Mucosa of descending colon (tissue), 3 donors: ENCODE results near the gene PRKG1. TPM values are rescaled to one million over a fixed set of nuclear protein-coding genes. Genes with fewer than 3 reads are reported as not detected.

Experiments used
- ATAC-seq: fragments of 200-7000 bp; cut with Tn5 transposase; one replicate; pipeline ENCODE4 v1.9.1; 2020; ENCODE audit warnings: mild to moderate bottlenecking, moderate library complexity
- DNase-seq, 3 donors: peaks; one replicate each; pipeline ENCODE4 v3.0.0-alpha.2; 2020
- H3K36me3 ChIP-seq: fragments of 200-600 bp; one replicate; pipeline ENCODE4 v1.8.0; 2021; ENCODE audit warnings: low read depth, mild to moderate bottlenecking
- H3K4me1 ChIP-seq: fragments of 200-600 bp; one replicate; pipeline ENCODE4 v1.8.0; 2021; ENCODE audit warnings: low read depth, mild to moderate bottlenecking
- H3K4me3 ChIP-seq: fragments of 200-600 bp; one replicate; pipeline ENCODE4 v1.8.0; 2021; ENCODE audit warnings: mild to moderate bottlenecking
- H3K9me3 ChIP-seq: fragments of 200-600 bp; one replicate; pipeline ENCODE4 v1.8.0; 2021; ENCODE audit warnings: mild to moderate bottlenecking
- intact Hi-C, 2 donors: fragments of 100-400 bp; cut with DNase I in 1 of 2; cut with micrococcal nuclease in 1 of 2; formaldehyde crosslinking; loops; one replicate each; pipeline versions ENCODE4 v1.11.0 to v1.11.1; 2022; cut with DNase I, micrococcal nuclease
- total RNA-seq, 3 donors: library from RNA; stranded (reverse); fragmentation: NEBNext Ultra II Directional in 2 of 3; extraction: Animal tissue kit (Norgen Biotek cat#: 25700) in 2 of 3; gene quantifications; one replicate each; pipeline versions ENCODE4 v1.2.1 to v1.2.4, GENCODE V29; 2021 to 2023
- TF ChIP-seq, protein P1 (sequence below): fragments of 200-600 bp; IDR thresholded peaks from one replicate; pipeline ENCODE4 v1.8.0; 2022; ENCODE audit warnings: antibody characterized with exemption, mild to moderate bottlenecking
- donor health status: DM: no; HTN: no; CAD: no; lungs with moderate emphysema.
- donor health status: DM: no; HTN: no; CAD: no.
- donor health status: DM: no; HTN: yes; CAD: no.

The PRKG1 gene
- total RNA-seq, 3 donors from 2014 or later = 17.1 to 55.6 (median 21.1) TPM

- TF ChIP-seq, protein P1, sequence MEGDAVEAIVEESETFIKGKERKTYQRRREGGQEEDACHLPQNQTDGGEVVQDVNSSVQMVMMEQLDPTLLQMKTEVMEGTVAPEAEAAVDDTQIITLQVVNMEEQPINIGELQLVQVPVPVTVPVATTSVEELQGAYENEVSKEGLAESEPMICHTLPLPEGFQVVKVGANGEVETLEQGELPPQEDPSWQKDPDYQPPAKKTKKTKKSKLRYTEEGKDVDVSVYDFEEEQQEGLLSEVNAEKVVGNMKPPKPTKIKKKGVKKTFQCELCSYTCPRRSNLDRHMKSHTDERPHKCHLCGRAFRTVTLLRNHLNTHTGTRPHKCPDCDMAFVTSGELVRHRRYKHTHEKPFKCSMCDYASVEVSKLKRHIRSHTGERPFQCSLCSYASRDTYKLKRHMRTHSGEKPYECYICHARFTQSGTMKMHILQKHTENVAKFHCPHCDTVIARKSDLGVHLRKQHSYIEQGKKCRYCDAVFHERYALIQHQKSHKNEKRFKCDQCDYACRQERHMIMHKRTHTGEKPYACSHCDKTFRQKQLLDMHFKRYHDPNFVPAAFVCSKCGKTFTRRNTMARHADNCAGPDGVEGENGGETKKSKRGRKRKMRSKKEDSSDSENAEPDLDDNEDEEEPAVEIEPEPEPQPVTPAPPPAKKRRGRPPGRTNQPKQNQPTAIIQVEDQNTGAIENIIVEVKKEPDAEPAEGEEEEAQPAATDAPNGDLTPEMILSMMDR = no peak
- intact Hi-C loops = no loop called here
- Histone ChIP-seq H3K36me3 (no peaks in the 10 kb centered on the region), H3K4me1 (no peaks in the 10 kb centered on the region), H3K9me3 (no peaks in the 10 kb centered on the region), H3K4me3 (no peak overlapping the region)
- no peak for DNase-seq
- ATAC-seq = no peak
These were observed 615.2 kb downstream of the PRKG1 start for GRCh38 chr10:51689536-51689935.

GRCh38 chr10:51691135-51691534, 616.8 kb downstream of the PRKG1 start:
- no peak for DNase-seq
- no peaks in the 10 kb centered on the region for H3K36me3 ChIP-seq
- TF ChIP-seq, protein P1 = no peak
- H3K4me1 ChIP-seq = no peaks in the 10 kb centered on the region
- H3K4me3 ChIP-seq = no peak overlapping the region
- no peak for ATAC-seq
- intact Hi-C loops = no loop called here
- no peaks in the 10 kb centered on the region for H3K9me3 ChIP-seq

GRCh38 chr10:51694086-51694768, 619.9 kb downstream of the PRKG1 start:
- Histone ChIP-seq H3K4me3 (no peak overlapping the region), H3K9me3 (no peaks in the 10 kb centered on the region), H3K4me1 (peaks cover 14% of the 10 kb centered on the region), H3K36me3 (no peaks in the 10 kb centered on the region)
- ATAC-seq (no peak), DNase-seq (no peak)
- intact Hi-C loops = no loop called here
- TF ChIP-seq, protein P1 = no peak

- H3K4me3 ChIP-seq = no peak overlapping the region
- DNase-seq (no peak), ATAC-seq (no peak)
- peaks cover 14% of the 10 kb centered on the region for H3K4me1 ChIP-seq
- intact Hi-C loops = no loop called here
- no peaks in the 10 kb centered on the region for H3K9me3 ChIP-seq
- H3K36me3 ChIP-seq = no peaks in the 10 kb centered on the region
- TF ChIP-seq, protein P1 = no peak
These were observed 622.0 kb downstream of the PRKG1 start for GRCh38 chr10:51696251-51696650.

GRCh38 chr10:51698473-51699063, 624.3 kb downstream of the PRKG1 start:
- TF ChIP-seq, protein P1 = no peak
- no peak for ATAC-seq
- intact Hi-C loops = no loop called here

More at GRCh38 chr10:51698473-51699063, 624.3 kb downstream of the PRKG1 start:
- H3K4me1 ChIP-seq = peaks cover 14% of the 10 kb centered on the region
- peak overlapping the region; percentile 69 for H3K4me3 ChIP-seq
- no peaks in the 10 kb centered on the region for H3K9me3 ChIP-seq
- peak in 1 of 3 donors; percentile 54 for DNase-seq
- no peaks in the 10 kb centered on the region for H3K36me3 ChIP-seq
